Parathyroid adenoma (tissue), 2 donors: ENCODE data around the gene ZSWIM6.
"Not testable (repeated sequence)": the region's sequence is repeated elsewhere in the genome, so short reads cannot be mapped to it uniquely, and the experiment has no call there.

ENCODE experiments used
- H2AFZ ChIP-seq: fragments of 300-600 bp; sonication (generic); one replicate; pipeline ENCODE4 v1.7.0; 2017; ENCODE audit warnings: antibody characterized with exemption, mild to moderate bottlenecking
- H3K27ac ChIP-seq: fragments of 300-600 bp; sonication (generic); one replicate; pipeline ENCODE4 v1.7.0; 2017
- H3K27me3 ChIP-seq: fragments of 300-600 bp; sonication (generic); one replicate; pipeline ENCODE4 v1.7.0; 2017; ENCODE audit warnings: low read length; ENCODE audit not compliant: control insufficient read depth, insufficient read depth
- H3K36me3 ChIP-seq: fragments of 300-600 bp; sonication (generic); one replicate; pipeline ENCODE4 v1.7.0; 2017; ENCODE audit warnings: low read length; ENCODE audit not compliant: control insufficient read depth, insufficient read depth
- H3K4me1 ChIP-seq: fragments of 300-600 bp; sonication (generic); one replicate; pipeline ENCODE4 v1.7.0; 2017; ENCODE audit warnings: control low read depth
- H3K4me2 ChIP-seq: fragments of 300-600 bp; sonication (generic); one replicate; pipeline ENCODE4 v1.7.0; 2017; ENCODE audit warnings: low read length
- H3K4me3 ChIP-seq: fragments of 300-600 bp; sonication (generic); one replicate; pipeline ENCODE4 v1.7.0; 2017; ENCODE audit warnings: low read depth, low read length
- H3K79me2 ChIP-seq: fragments of 300-600 bp; sonication (generic); one replicate; pipeline ENCODE4 v1.7.0; 2017; ENCODE audit warnings: control low read depth
- H3K9ac ChIP-seq: fragments of 300-600 bp; sonication (generic); one replicate; pipeline ENCODE4 v1.7.0; 2017; ENCODE audit warnings: mild to moderate bottlenecking
- H3K9me3 ChIP-seq: fragments of 300-600 bp; sonication (generic); one replicate; pipeline ENCODE4 v1.7.0; 2017; ENCODE audit warnings: low read length; ENCODE audit not compliant: control insufficient read depth
- TF ChIP-seq, protein P1 (sequence below): fragments of 300-600 bp; sonication (generic); IDR thresholded peaks from one replicate; pipeline ENCODE4 v1.7.0; 2017; ENCODE audit warnings: antibody characterized with exemption, mild to moderate bottlenecking
- donor health status: primary hyperparathyroidism.

ZSWIM6 gene

DNA sequence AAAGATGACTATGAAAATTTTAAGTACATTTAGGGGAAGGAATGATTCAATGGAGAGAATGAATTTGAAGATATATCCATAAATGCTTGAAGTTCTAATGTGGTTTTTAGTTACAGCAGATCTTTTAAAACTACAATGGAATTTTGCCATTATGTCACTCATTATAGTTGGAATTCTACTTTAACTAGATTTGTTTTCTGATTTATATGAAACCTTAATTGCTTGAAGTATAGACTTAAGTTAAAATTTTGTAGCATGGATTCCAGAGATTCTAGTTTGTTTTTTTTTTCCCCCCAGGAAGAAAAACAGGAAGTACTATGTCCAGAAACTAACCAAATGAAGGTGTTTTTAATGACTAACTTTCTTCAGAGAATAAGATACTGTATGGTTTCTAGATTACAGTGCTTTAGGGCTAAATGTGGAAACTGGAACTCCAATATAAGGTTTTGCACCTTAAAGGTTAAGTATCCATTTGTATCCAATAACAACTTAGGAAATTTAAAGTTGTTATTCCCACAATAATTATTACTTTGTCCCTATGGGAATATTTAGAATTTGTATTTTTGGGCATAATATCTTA, 70.3 kb downstream of the ZSWIM6 start:
- no peaks in the 10 kb centered on the region for H3K9me3 ChIP-seq
- H3K27ac ChIP-seq, result no peak overlapping the region
- H3K4me3 ChIP-seq, result no peak overlapping the region
- no peaks in the 10 kb centered on the region for H3K27me3 ChIP-seq
- no peak overlapping the region for H3K9ac ChIP-seq
- peaks cover 3% of the 10 kb centered on the region for H3K4me1 ChIP-seq
- no peak overlapping the region for H3K4me2 ChIP-seq
- peaks cover 22% of the 10 kb centered on the region for H3K79me2 ChIP-seq
- TF ChIP-seq, protein P1, sequence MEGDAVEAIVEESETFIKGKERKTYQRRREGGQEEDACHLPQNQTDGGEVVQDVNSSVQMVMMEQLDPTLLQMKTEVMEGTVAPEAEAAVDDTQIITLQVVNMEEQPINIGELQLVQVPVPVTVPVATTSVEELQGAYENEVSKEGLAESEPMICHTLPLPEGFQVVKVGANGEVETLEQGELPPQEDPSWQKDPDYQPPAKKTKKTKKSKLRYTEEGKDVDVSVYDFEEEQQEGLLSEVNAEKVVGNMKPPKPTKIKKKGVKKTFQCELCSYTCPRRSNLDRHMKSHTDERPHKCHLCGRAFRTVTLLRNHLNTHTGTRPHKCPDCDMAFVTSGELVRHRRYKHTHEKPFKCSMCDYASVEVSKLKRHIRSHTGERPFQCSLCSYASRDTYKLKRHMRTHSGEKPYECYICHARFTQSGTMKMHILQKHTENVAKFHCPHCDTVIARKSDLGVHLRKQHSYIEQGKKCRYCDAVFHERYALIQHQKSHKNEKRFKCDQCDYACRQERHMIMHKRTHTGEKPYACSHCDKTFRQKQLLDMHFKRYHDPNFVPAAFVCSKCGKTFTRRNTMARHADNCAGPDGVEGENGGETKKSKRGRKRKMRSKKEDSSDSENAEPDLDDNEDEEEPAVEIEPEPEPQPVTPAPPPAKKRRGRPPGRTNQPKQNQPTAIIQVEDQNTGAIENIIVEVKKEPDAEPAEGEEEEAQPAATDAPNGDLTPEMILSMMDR, result no peak
- H2AFZ ChIP-seq, result no peak overlapping the region
- no peaks in the 10 kb centered on the region for H3K36me3 ChIP-seq

DNA sequence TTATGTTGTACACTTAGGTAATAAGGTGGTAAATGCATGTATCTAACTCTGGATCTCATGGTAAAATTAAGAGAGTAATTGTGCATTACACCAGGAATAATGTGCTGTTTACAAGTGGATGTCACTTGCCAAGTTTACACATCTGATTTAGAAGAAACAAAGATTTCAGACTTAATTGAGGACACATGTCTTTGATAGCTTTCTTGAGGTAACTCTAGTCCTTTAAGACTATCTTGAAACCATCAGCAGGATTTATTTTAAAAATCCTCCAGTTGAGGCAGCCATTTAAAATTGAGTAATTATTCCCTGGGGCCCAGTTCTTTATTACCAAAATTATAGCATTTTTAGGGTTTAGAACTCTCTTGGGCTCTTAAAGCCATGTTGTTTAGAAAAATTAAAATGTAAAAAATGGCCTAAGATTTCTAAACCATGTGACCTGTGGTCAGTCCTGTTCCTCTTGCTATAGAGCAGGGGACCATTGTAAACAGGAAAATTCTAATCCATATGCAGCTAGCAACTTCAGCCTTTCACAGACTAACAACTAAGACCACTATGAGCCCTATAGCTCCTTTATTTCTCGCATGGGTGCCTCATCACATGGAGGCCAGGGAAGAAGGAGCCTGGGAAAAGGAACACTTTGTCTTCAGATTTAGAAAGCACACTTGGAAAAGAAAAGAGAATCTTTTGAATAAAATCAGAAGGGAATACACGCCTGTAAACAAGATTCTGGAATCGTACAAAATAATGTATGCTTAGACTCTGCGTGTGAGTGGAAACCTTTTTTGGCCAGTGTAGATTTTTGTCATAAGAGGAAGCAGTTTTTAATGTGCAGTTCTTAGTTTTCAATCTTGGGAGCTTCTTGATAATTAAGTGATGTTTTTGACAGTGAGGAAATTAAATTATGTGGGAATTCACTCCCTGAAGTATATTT, 71.2 kb downstream of the ZSWIM6 start:
- Histone ChIP-seq H3K4me2 (no peak overlapping the region), H3K9ac (no peak overlapping the region), H3K9me3 (no peaks in the 10 kb centered on the region), H2AFZ (no peak overlapping the region), H3K4me3 (no peak overlapping the region), H3K4me1 (peaks cover 9% of the 10 kb centered on the region), H3K79me2 (peaks cover 20% of the 10 kb centered on the region), H3K27me3 (no peaks in the 10 kb centered on the region), H3K27ac (no peak overlapping the region), H3K36me3 (no peaks in the 10 kb centered on the region)
- TF ChIP-seq, protein P1, result no peak

DNA sequence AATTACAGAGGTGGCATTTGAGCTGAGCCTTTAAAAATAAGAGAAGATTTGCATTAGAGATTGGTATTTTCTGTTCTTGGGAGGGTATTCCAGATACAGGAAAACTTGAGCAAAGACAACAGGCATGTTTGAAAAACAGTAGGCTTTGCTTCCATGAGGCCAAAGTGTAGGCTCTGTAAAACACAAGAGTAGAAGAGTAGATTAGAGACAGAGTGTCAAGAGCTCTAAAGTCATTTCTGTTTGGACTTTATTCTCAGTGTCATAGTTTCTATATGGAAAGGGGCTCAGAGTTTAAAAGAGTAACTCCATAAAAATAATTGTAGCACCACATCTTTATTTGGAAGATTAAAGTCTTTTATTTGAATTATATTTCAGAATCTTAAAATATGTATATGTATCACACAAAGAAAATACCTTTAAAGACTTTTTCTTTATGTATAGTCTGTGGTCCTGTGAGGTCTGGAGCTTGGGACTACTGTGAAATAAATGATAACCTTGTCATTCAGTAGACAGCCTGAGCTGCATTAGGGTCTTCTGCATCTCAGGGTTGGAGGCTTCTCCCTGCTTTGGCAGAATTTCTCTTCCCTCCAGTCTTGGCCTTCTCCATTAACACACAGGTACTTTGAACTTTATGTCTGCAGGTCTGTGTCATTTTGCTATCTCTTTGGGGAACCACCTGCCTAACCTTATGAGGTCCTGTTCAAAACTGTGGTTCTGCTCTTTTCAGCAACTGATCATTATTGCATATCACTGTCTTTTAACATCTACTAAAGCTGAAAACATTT, 73.6 kb downstream of the ZSWIM6 start:
- Histone ChIP-seq H3K4me1 (peaks cover 10% of the 10 kb centered on the region), H3K27ac (no peak overlapping the region), H3K9ac (no peak overlapping the region), H3K36me3 (no peaks in the 10 kb centered on the region), H3K79me2 (peaks cover 23% of the 10 kb centered on the region), H3K4me3 (no peak overlapping the region), H3K27me3 (no peaks in the 10 kb centered on the region), H3K9me3 (no peaks in the 10 kb centered on the region), H3K4me2 (no peak overlapping the region), H2AFZ (no peak overlapping the region)
- TF ChIP-seq, protein P1, result no peak

DNA sequence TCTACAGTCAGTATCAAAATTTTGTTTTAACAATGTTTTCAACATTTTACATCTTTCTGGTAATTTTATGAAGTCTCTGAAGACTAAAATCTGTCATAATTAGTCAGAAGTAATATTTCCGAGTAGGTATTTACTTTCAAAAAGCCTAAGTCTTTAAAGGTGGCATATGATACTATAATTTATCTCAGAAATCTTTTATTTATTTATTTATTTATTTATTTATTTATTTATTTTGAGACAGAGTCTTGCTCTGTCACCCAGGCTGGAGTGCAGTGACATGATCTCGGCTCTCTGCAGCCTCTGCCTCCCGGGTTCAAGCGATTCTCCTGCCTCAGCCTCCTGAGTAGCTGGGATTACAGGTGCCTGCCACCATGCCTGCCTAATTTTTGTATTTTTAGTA, 74.4 kb downstream of the ZSWIM6 start:
- H3K4me2 ChIP-seq, H3K9ac ChIP-seq, H3K27ac ChIP-seq, H3K9me3 ChIP-seq, H2AFZ ChIP-seq, H3K4me1 ChIP-seq, H3K4me3 ChIP-seq, H3K27me3 ChIP-seq, H3K36me3 ChIP-seq: not testable (repeated sequence)
- peaks cover 29% of the 10 kb centered on the region for H3K79me2 ChIP-seq

DNA sequence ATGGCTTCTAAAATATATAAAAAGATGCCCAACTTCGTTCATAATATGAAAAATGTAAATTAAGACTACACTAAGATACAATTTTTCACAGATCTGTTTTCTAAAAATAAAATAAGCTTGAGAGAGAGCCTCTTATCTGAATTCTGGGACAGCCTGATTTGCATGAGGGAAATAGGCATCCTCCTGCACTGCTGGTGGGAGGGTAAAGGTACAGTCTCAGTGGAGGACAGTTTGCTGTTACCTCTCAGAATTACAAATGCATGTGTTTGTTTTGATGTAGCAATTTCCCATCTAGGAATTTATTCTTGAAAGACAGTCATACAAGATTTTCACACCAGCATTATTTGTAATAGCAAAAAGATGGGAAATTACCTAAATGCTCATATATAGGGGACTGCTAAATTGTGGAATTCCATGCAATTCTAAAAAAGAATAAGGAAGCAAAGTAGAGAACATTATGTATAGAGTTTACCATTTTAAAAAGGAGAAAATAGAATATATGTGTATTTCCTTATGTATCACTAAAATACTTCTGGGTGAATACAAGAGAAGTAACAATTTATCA, 75.7 kb downstream of the ZSWIM6 start:
- H3K27ac ChIP-seq, result peak overlapping the region; percentile 57
- H3K4me2 ChIP-seq, result no peak overlapping the region
- peaks cover 38% of the 10 kb centered on the region for H3K79me2 ChIP-seq
- peaks cover 10% of the 10 kb centered on the region for H3K4me1 ChIP-seq
- H3K9me3 ChIP-seq, result no peaks in the 10 kb centered on the region
- H3K36me3 ChIP-seq, result no peaks in the 10 kb centered on the region
- no peaks in the 10 kb centered on the region for H3K27me3 ChIP-seq
- H2AFZ ChIP-seq, result no peak overlapping the region
- TF ChIP-seq, protein P1, result no peak
- H3K9ac ChIP-seq, result no peak overlapping the region
- peak overlapping the region; percentile 43 for H3K4me3 ChIP-seq
